GM12874 (cell line): Measurements from ENCODE around the gene NRTN.

Source experiments
- TF ChIP-seq, protein P1 (sequence below): IDR thresholded peaks from 2 replicates; pipeline ENCODE4 v1.5.1; 2011; ENCODE audit warnings: low read depth, mild to moderate bottlenecking, control low read depth, low read length, moderate library complexity; ENCODE audit not compliant: insufficient read depth

The NRTN gene

DNA sequence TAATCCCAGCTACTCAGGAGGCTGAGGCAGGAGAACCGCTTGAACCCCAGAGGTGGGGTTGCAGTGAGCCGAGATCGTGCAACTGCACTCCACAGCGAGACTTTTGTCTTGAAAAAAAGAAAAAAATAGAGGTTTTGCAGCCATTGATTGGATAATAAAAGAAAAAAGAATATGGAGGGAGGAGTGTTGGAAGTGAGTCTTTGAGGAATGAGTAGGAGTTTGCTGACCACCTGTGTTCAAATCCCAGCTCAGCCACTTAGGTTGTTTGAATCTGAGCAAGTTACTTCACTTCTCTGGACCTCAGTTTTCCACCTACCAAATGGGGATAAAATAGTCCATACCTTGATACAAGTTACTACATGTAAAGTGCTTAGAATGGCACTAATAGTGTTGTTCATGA lies 6.2 kb downstream of the NRTN start:
- TF ChIP-seq, protein P1, sequence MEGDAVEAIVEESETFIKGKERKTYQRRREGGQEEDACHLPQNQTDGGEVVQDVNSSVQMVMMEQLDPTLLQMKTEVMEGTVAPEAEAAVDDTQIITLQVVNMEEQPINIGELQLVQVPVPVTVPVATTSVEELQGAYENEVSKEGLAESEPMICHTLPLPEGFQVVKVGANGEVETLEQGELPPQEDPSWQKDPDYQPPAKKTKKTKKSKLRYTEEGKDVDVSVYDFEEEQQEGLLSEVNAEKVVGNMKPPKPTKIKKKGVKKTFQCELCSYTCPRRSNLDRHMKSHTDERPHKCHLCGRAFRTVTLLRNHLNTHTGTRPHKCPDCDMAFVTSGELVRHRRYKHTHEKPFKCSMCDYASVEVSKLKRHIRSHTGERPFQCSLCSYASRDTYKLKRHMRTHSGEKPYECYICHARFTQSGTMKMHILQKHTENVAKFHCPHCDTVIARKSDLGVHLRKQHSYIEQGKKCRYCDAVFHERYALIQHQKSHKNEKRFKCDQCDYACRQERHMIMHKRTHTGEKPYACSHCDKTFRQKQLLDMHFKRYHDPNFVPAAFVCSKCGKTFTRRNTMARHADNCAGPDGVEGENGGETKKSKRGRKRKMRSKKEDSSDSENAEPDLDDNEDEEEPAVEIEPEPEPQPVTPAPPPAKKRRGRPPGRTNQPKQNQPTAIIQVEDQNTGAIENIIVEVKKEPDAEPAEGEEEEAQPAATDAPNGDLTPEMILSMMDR, result no peak

DNA sequence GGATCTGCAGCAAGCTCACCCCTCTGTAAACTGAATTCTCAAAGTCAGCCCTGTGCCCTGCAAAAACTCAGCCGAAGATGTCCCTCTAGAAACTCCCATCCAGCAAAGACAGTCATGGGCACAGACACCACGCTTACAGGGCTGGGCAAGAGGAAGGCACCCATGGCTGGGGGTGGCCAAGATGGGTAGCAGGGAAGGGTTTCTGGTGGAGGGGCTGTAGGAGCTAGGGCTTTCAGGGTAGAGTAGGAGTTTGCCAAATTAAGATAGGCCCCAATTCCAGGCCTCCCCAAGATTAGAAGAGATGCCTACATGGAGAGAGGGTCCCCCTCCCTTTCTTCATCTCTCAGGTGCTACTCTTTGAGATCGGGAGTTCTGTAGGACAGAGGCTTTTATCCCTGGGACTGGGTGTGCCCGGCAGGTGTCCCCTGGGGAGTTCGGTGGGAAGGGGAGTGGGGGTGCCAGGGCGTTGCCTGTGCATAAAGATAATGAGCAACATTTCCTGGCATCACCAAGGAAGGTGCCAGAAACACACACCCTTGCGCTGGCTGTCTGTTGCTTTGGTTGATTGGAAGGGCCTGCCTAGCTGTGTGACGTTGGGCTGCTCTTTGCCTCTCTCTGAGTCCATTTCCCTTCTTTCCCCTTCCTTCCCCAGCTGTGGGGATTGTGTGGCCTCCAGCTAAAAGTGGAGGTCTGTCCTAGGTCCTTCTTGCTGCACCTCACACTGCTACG lies 9.4 kb downstream of the NRTN start:
- TF ChIP-seq, protein P1, result no peak

DNA sequence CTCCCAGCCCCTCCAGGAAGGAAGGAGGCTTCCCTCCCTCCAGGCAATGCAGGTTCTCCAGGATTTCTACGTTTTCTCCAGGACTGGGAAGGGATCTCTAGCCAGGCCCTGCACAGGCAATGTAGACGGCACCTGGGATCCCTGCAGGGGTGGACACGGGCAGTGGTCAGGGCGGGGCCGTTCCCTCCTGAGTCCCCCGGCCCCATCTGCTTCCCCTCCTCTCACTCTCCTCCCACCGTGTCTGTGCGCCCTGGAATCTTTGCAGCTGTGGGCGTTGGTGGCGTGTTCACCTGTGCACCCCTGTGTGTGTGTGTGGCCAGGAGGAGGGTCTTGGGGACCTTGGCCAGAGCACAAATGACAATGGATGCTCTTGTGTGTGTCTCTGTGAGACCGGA lies 10.0 kb downstream of the NRTN start:
- TF ChIP-seq, protein P1, result no peak

DNA sequence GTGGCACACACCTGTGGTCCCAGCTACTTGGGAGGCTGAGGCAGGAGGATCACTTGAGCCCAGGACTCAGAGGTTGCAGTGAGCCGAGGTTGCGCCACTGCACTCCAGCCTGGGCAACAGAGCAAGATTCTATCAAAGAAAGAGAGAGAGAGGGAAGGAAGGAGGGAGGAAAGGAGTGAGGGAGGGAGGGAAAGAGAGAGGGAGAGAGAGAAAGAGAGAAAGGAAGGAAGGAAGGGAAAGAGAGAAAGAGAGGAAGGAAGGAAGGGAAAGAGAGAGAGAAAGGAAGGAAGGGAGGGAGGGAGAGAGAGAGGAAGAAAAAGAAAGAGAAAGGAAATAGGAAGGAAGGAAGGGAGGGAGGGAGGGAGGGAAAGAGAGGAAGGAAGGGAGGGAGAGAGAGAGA lies 12.4 kb downstream of the NRTN start:
- TF ChIP-seq, protein P1, result no peak

DNA sequence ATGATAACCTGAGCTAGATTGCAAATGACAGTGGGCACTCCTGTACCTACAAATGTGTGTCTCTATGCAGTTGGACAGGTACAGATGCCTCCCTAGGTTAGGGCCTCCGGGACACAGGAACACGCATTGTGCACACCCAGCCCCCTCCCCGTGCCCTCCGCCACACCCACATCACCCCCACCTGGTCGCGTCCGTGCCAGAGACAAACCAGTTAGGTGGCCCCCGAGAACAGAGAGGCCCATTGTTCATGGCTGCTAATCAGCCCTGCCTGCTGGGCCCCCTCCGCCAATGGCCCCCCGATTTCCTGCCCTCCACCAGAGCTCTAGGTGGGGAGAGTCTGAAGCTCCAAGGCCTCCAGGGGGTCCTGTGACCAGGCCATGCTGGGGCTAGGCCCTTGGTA lies 13.7 kb downstream of the NRTN start:
- TF ChIP-seq, protein P1, result no peak

DNA sequence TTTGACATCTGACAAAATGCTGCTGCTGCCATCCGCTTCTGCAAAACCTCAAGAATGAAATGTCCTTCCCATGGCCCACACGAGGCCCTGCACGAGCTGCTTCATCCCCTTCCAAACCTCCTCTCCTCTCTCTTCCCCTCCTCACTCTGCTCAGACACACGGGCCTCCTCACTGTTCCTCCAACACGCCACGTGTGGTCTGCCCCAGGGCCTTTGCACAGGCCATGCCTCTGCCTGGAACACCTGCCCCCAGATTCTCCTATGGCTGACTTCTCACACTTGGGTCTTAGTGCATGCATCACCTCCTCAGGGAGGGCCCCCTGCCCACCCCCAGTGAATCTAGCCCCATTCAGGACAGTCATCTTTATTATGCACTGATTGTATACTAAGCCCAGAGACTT lies 15.9 kb downstream of the NRTN start:
- TF ChIP-seq, protein P1, result no peak

DNA sequence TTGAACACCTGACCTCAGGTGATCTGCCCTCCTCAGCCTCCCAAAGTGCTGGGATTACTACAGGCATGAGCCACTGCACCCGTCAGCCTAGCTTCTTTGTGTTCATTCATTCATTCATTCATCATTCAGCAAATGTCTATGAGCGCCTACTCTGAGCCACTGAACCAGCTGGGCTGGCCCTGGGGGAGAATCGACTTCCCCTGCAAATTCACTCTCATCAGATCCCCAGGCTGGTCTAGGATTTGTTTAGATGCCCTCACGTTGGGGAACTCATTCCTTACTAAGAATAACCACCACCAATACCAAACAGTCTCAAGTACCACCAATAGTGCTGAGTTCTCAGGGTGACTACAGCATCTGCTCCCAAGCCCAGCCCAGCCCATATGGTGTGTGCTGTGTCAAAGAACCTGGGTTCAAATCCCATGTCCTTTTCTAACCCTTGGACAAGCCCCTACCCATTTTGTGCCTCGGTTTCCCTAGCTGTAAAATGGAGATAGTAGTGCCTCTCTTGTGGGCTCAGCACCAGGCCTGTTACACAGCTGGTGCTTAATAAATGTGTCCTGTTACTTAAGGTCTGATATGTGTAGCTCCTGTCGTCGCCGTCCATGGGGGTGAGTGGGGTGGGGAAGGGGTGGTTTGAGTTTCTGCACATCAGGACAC lies 16.8 kb downstream of the NRTN start:
- TF ChIP-seq, protein P1, result no peak
